NCI-H82 (cell line): ENCODE data around the gene CTAGE9.

ENCODE experiments used
- DNase-seq: peaks from one replicate; lab custom pipeline; 2025; lab: John Stamatoyannopoulos, UW

The CTAGE9 gene

DNA sequence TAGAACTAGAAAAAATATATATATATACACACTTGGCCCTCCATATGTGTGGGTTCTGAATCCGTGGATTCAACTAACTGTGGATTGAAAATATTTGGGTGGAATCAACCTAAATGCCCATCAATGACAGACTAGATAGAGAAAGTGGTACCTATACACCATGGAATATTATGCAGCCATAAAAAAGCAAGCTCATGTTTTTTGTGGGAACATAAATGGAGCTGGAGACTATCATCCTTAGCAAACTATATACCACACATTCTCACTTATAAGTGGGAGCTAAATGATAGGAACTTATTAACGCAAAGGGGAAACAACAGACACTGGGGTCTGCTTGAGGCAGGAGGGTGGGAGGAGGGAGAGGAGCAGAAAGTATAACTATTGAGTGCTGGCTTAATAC lies 37.6 kb downstream of the CTAGE9 start:
- no peak for DNase-seq

DNA sequence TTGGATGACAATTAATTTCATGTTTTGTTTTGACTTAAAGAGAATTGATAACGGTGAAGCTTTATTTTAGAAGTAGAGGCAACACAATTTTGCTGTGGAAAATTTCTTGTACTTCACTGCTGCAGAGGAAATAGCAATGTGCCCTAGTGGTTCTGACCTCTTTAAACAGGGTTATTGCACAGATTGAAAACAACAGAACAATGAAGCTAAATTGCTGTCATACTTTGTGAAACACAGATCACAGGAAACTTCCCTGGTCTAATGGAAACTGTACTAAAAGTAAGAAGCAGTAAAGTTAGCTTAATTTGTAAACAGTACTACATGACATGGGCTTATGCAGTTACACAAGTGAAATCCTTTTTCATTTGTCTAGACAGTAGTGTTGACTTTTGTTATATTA lies 40.9 kb downstream of the CTAGE9 start:
- no peak for DNase-seq

DNA sequence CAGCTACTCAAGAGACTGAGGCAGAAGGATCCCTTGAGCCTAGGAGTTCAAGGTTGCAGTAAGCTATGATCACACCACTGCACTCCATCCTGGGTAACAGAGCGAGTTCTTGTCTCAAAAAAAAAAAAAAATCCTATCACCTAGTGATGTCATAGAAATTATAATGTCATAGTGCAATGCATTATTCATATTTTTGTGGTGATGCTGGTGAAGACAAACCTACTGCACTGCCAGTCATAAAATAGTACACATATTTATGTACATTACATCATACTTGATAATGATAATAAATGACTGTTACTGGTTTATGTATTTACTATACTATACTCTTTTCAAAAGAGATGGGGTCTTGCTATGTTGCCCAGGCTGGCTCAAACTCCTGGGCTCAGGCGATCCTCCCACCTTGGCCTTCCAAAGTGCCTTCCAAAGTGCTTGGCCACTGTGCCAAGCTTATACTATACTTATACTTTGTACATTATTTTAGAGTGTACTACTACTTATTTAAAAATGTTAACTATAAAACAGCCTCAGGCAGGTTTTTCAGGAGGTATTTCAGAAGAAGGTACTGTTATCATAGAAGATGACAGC lies 47.1 kb downstream of the CTAGE9 start:
- DNase-seq = no peak

DNA sequence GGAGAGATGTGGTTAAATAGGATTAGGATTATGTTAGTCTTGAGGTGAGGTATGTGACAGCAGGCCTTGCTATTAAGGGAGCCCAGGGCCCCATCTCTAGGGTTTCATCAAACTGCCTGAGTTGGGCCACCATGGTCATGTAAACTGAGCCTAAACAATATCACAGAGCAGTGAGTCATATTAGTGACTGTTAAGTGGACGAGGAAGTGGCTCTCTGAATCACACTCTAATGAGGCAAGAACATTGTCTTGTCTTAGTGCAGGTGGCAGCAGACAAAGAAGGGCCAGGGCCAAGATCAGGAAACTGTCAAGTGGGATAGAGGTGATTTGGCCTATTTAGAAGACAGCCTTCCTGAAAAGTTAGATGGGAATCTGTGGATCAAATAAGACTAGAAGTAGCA lies 50.6 kb downstream of the CTAGE9 start:
- no peak for DNase-seq
